GM21737 (cell line): Measurements from ENCODE around the gene CGB8.
A peak's percentile ranks its signal among the peaks of the same experiment; 100 is the strongest.
"Not testable (repeated sequence)": the region's sequence is repeated elsewhere in the genome, so short reads cannot be mapped to it uniquely, and the experiment has no call there.

Experiments used
- ATAC-seq: cut with Tn5 transposase; IDR thresholded peaks from one replicate; pipeline ENCODE4 v1.9.1; 2021; ENCODE audit warnings: mild to moderate bottlenecking, moderate library complexity; ENCODE audit not compliant: unreplicated experiment

The CGB8 gene

DNA sequence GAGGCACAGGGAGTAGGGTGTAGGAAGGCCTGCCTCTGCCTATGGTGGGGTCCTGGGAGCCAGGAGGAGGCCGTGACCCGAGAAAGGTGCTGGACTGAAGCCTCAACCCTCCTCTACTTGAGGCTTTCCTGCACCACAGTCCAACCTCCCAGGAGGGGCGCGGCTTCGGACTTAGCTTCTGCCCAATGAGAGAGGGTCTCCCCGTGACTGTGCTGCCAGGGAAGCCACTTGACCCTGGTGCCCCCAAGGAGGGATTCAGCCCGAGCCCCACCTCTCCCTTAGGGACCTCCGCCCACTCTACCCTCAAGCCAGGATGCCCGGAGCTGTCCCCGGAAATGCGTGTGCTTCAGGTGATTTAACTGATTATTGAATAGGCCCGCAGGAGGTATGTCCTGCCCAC lies at the start of gene CGB8:
CGB8 (minus strand) TSS at position 101 of the 400 bp plus-strand sequence. CDS start 372 bp downstream, outside the sequence.
- ATAC-seq: not testable (repeated sequence)

GRCh38 chr19:49097453-49098288 lies 48.8 kb upstream of the CGB8 start:
- no peak for ATAC-seq

- ATAC-seq: no peak
These were observed 45.9 kb upstream of the CGB8 start for GRCh38 chr19:49094505-49095482.

DNA sequence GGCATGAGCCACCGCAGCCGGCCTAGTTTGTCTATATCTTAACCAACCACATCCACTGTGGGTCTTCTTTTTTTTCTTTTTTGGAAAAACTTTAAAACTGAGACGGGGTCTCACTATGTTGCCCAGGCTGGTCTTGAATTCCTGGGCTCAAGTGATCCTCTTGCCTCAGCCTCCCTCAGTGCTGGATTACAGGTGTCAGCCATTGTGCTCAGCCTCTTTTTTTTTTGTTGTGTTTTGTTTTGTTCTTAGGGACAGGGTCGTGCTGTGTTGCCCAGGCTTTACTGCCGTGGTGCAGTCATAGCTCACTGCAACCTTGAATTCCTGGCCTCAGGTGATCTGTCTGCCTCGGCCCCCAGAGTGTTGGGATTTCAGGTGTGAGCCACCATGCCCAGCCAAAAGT lies 43.8 kb upstream of the CGB8 start:
- no peak for ATAC-seq

- no peak for ATAC-seq
These were observed 42.6 kb upstream of the CGB8 start for GRCh38 chr19:49091391-49092038.

DNA sequence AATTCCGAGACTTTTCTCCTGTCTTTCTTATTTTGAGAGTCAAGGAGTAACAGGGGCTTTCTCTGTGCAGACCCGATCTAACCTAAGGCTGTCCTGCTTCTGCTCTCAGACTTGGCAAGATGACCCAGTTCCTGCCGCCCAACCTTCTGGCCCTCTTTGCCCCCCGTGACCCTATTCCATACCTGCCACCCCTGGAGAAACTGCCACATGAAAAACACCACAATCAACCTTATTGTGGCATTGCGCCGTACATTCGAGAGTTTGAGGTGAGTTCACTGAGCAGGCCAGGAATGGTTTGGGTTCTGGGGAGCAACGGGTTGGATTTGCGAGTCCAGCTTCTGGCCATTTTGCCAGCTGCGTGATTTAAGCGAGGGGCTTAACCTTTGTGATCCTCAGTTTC lies 37.4 kb upstream of the CGB8 start:
- ATAC-seq: no peak

- no peak for ATAC-seq
These were observed 36.9 kb upstream of the CGB8 start for GRCh38 chr19:49085868-49086232.

- peak; percentile 89 for ATAC-seq
These were observed 36.3 kb upstream of the CGB8 start, which contains the start of gene SNRNP70 for GRCh38 chr19:49085020-49085867. SNRNP70 (plus strand) TSS chr19:49085451; CDS start chr19:49086415, 964 bp downstream.

- no peak for ATAC-seq
These were observed 35.5 kb upstream of the CGB8 start for GRCh38 chr19:49084206-49085019.

DNA sequence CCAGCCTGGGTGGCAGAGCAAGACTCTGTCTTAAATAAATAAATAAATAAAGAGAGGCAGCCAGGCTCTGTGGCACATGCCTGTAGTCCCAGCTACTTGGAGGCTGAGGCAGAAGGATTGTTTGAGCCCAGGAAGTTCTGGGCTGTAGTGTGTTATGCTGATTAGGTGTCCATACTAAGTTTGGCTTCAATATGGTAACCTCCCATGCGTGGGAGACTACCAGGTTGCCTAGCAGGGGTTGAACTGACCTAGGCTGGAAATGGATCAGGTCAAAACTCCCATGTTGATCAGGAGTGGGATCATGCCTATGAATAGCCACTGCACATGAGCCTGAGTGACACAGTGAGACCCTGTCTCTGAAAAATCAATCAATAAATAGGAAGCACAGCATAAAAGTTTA lies 32.4 kb upstream of the CGB8 start:
- no peak for ATAC-seq

- ATAC-seq: no peak
These were observed 31.5 kb upstream of the CGB8 start for GRCh38 chr19:49080392-49080791.

- not testable (repeated sequence) for ATAC-seq
These were observed 26.0 kb upstream of the CGB8 start for GRCh38 chr19:49074869-49075268.

GRCh38 chr19:49073514-49074378 lies 24.8 kb upstream of the CGB8 start:
- no peak for ATAC-seq

- no peak for ATAC-seq
These were observed 23.1 kb upstream of the CGB8 start for GRCh38 chr19:49071860-49072547.

DNA sequence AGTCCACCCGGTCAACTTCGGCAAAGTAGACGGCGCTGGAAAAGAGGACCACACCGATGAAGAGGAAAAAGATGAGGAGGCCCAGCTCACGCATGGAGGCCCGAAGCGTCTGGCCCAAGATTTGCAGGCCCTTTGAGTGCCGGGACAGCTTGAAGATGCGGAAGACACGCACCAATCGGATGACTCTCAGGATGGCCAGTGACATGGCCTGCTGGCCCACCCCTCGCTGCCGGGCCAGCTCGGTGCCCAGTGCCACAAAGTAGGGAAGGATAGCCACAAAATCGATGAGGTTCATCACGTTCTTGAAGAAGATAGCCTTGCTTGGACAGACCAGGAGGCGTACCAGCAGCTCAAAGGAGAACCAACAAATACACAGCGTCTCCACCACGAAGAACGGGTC lies 21.5 kb upstream of the CGB8 start:
- ATAC-seq: no peak

- ATAC-seq: no peak
These were observed 20.1 kb upstream of the CGB8 start for GRCh38 chr19:49069026-49069425.

DNA sequence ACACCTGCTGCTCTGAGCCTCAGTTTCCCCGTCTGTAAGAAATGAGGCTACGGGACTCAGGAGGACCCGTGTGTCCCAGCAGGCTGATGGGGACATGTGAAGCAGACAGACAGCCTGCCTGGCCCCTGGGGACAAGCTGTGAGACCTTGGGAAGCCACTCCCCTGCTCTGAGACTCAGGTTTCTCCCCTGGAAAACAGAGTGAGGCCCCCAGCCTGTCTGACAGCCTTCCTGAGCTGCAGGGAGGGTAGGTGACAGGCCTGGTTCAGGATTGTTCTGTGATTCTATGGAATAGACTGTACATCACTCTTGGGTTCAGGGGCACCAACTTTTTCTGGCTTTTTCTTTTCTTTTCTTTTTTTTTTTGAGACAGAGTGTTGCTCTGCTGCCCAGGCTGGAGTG lies 18.6 kb upstream of the CGB8 start:
- no peak for ATAC-seq
